Measurements from ENCODE around the gene MVB12B.
A peak's percentile ranks its signal among the peaks of the same experiment; 100 is the strongest.

MVB12B gene

GRCh38 chr9:126375386-126375785, 48.8 kb downstream of the MVB12B start:
- Histone ChIP-seq H3K27me3 (ENCODE audit: insufficient read depth, low read length) (no peaks in the 10 kb centered on the region), H2AFZ (ENCODE audit: low read length, unreplicated experiment) (peak overlapping the region; percentile 64), H3K4me1 (ENCODE audit: control insufficient read depth, insufficient read depth, low read length, unreplicated experiment) (peaks cover 6% of the 10 kb centered on the region)

GRCh38 chr9:126376311-126377175, 49.9 kb downstream of the MVB12B start:
- H3K27ac ChIP-seq (ENCODE audit: low read depth, low read length): no peak overlapping the region
- H3K4me1 ChIP-seq (ENCODE audit: control insufficient read depth, insufficient read depth, low read length, unreplicated experiment): peaks cover 6% of the 10 kb centered on the region
- no peaks in the 10 kb centered on the region for H3K27me3 ChIP-seq (ENCODE audit: insufficient read depth, low read length)
- no peaks in the 10 kb centered on the region for H3K36me3 ChIP-seq (ENCODE audit: insufficient read depth, low read length)
- no peak overlapping the region for H3K4me3 ChIP-seq (ENCODE audit: low read depth, low read length)
- H3K79me2 ChIP-seq (ENCODE audit: control insufficient read depth, insufficient read depth, low read length, unreplicated experiment): no peaks in the 10 kb centered on the region
- peak overlapping the region; percentile 64 for H2AFZ ChIP-seq (ENCODE audit: low read length, unreplicated experiment)

More at GRCh38 chr9:126375386-126375785, 48.8 kb downstream of the MVB12B start:
- Histone ChIP-seq H3K36me3 (ENCODE audit: insufficient read depth, low read length) (no peaks in the 10 kb centered on the region), H3K27ac (ENCODE audit: low read depth, low read length) (no peak overlapping the region), H3K79me2 (ENCODE audit: control insufficient read depth, insufficient read depth, low read length, unreplicated experiment) (no peaks in the 10 kb centered on the region), H3K4me3 (ENCODE audit: low read depth, low read length) (peak overlapping the region; percentile 53)

DNA sequence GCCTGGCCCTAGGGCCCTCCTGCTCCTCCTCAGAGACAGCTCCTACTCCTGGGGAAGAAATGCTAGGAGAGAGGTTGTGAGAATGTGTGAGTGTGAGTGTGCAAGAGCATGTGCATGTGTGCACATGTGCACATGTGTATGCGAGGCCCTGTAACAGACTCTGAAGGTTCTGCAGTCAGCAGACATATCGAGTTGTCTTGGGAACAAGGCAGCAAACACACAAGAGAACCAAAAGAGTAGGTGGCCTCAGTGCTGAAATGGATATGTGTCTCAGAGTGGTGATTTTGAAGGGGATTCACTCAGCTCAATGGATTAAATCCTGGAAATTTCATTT, 50.5 kb downstream of the MVB12B start:
- no peaks in the 10 kb centered on the region for H3K79me2 ChIP-seq (ENCODE audit: control insufficient read depth, insufficient read depth, low read length, unreplicated experiment)
- no peak overlapping the region for H3K4me3 ChIP-seq (ENCODE audit: low read depth, low read length)
- H3K36me3 ChIP-seq (ENCODE audit: insufficient read depth, low read length): no peaks in the 10 kb centered on the region
- H3K4me1 ChIP-seq (ENCODE audit: control insufficient read depth, insufficient read depth, low read length, unreplicated experiment): peaks cover 6% of the 10 kb centered on the region
- no peak overlapping the region for H3K27ac ChIP-seq (ENCODE audit: low read depth, low read length)
- H3K27me3 ChIP-seq (ENCODE audit: insufficient read depth, low read length): no peaks in the 10 kb centered on the region
- H2AFZ ChIP-seq (ENCODE audit: low read length, unreplicated experiment): no peak overlapping the region

DNA sequence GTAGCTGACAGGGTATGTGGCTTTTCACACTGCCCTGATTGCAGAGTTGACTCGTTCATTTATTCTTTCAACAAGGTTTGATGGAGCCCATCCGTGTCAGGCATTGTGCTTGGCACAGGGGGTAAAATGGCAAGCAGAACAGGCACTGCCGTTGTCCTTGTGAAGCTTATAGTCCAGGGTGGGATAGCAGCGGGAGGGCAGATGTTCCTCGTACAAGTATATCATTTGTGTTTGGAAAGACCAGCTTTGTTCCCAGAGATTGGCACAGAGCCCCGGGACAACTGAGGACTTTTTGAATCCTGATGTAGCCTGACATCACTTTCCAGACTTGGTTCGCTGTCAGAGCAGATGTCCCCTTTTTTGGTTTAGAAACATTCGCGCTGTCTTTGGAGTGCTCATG, 50.9 kb downstream of the MVB12B start:
- H3K4me1 ChIP-seq (ENCODE audit: control insufficient read depth, insufficient read depth, low read length, unreplicated experiment): peaks cover 6% of the 10 kb centered on the region
- H3K27me3 ChIP-seq (ENCODE audit: insufficient read depth, low read length): no peaks in the 10 kb centered on the region
- H3K79me2 ChIP-seq (ENCODE audit: control insufficient read depth, insufficient read depth, low read length, unreplicated experiment): no peaks in the 10 kb centered on the region
- no peak overlapping the region for H3K27ac ChIP-seq (ENCODE audit: low read depth, low read length)
- no peak overlapping the region for H3K4me3 ChIP-seq (ENCODE audit: low read depth, low read length)
- no peak overlapping the region for H2AFZ ChIP-seq (ENCODE audit: low read length, unreplicated experiment)
- H3K36me3 ChIP-seq (ENCODE audit: insufficient read depth, low read length): no peaks in the 10 kb centered on the region

- H3K36me3 ChIP-seq (ENCODE audit: insufficient read depth, low read length): no peaks in the 10 kb centered on the region
- H3K27ac ChIP-seq (ENCODE audit: low read depth, low read length): no peak overlapping the region
- no peaks in the 10 kb centered on the region for H3K79me2 ChIP-seq (ENCODE audit: control insufficient read depth, insufficient read depth, low read length, unreplicated experiment)
- H3K4me1 ChIP-seq (ENCODE audit: control insufficient read depth, insufficient read depth, low read length, unreplicated experiment): no peaks in the 10 kb centered on the region
- H3K27me3 ChIP-seq (ENCODE audit: insufficient read depth, low read length): no peaks in the 10 kb centered on the region
- no peak overlapping the region for H3K4me3 ChIP-seq (ENCODE audit: low read depth, low read length)
- no peak overlapping the region for H2AFZ ChIP-seq (ENCODE audit: low read length, unreplicated experiment)
Observed at GRCh38 chr9:126378761-126379160, 52.1 kb downstream of the MVB12B start.

DNA sequence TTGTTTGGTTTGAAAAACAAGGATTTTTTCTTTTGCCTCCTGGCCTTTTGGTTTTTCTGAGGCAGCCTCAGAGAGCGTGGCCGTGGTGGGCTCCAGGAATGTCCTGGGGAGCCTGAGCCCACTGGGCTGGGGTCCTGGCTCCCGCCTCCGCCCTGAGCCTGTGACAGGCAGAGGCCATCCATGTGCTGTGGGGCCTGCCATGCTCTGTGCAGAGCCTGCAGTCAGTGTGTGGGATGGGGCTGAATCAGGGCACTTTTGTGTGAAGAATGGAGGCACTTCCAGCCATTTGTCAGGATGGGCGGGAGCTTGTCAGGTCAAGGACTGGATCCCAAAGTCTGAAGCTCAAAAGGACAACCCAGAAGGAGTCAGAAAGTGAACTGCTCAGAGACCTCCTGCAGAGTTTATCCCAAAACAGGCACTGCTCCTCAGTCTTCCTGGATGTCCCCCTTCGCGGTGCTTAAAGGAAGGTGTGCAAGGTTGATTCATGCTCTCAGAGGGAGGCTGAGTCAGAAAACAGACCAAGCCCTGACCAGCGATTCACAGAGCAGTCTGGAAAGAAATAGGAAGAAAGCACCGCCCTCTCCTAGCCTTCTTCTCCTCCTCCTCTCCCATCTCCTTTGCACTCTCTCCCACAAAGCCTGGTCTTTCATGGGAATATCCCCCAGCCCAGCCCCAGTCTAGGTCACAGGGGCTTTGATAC, 53.2 kb downstream of the MVB12B start:
- Histone ChIP-seq H3K27me3 (ENCODE audit: insufficient read depth, low read length) (no peaks in the 10 kb centered on the region), H3K79me2 (ENCODE audit: control insufficient read depth, insufficient read depth, low read length, unreplicated experiment) (no peaks in the 10 kb centered on the region), H2AFZ (ENCODE audit: low read length, unreplicated experiment) (no peak overlapping the region), H3K4me3 (ENCODE audit: low read depth, low read length) (no peak overlapping the region), H3K27ac (ENCODE audit: low read depth, low read length) (no peak overlapping the region), H3K4me1 (ENCODE audit: control insufficient read depth, insufficient read depth, low read length, unreplicated experiment) (no peaks in the 10 kb centered on the region), H3K36me3 (ENCODE audit: insufficient read depth, low read length) (no peaks in the 10 kb centered on the region)

- Histone ChIP-seq H2AFZ (ENCODE audit: low read length, unreplicated experiment) (no peak overlapping the region), H3K79me2 (ENCODE audit: control insufficient read depth, insufficient read depth, low read length, unreplicated experiment) (no peaks in the 10 kb centered on the region), H3K27ac (ENCODE audit: low read depth, low read length) (no peak overlapping the region), H3K4me1 (ENCODE audit: control insufficient read depth, insufficient read depth, low read length, unreplicated experiment) (no peaks in the 10 kb centered on the region), H3K36me3 (ENCODE audit: insufficient read depth, low read length) (no peaks in the 10 kb centered on the region), H3K27me3 (ENCODE audit: insufficient read depth, low read length) (no peaks in the 10 kb centered on the region), H3K4me3 (ENCODE audit: low read depth, low read length) (no peak overlapping the region)
Observed at GRCh38 chr9:126380447-126380846, 53.8 kb downstream of the MVB12B start.

DNA sequence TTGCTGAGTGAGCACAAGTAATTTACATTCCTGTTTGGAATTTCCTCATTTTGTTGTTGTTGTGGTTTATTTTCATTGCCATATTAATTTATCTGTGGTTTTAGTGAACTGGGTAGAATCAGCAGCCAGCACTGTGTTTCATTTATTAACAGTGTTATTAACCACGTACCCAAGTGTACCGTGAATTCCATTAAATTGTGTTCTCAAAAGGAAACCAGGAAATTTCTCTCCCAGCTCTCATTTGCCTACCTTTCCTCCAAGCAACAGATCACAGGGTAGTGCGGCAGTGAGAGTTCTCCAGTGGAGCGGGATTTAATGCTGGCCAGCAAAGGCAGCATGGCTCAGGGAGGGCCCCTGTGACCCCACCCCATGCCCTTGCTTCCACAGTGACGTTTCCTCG, 54.6 kb downstream of the MVB12B start:
- no peaks in the 10 kb centered on the region for H3K27me3 ChIP-seq (ENCODE audit: insufficient read depth, low read length)
- no peaks in the 10 kb centered on the region for H3K79me2 ChIP-seq (ENCODE audit: control insufficient read depth, insufficient read depth, low read length, unreplicated experiment)
- H3K4me1 ChIP-seq (ENCODE audit: control insufficient read depth, insufficient read depth, low read length, unreplicated experiment): no peaks in the 10 kb centered on the region
- no peaks in the 10 kb centered on the region for H3K36me3 ChIP-seq (ENCODE audit: insufficient read depth, low read length)
- H3K4me3 ChIP-seq (ENCODE audit: low read depth, low read length): no peak overlapping the region
- H2AFZ ChIP-seq (ENCODE audit: low read length, unreplicated experiment): no peak overlapping the region
- H3K27ac ChIP-seq (ENCODE audit: low read depth, low read length): no peak overlapping the region

DNA sequence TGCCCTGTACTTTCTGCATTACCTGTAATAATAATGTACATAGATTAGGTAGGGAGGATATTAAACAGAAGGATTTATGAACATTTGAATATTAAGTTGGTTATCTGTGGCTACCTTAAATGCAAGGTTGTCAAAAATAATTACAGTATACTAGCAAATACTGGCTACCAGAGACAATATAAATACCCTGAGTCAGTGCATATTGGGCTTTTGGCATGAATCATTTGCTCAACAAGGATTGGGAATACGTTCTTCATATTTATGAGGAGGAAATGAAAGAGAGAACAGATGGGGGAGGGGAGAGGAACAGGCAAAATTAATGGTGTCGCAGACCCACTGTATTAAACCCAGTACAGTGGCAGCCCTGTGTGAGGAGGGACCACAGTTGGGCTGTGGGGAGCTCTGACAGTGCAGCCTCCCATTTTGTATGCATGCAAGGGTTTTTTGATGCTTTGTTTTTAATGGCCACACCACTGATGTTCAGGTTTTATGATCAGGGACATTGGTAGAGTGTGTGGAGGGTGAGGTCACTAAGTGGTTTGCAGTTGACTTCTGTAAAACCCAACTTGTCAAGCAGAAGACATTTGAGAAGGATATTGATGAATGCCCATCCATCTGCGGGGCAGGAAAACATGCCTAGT, 56.9 kb downstream of the MVB12B start:
- H3K36me3 ChIP-seq (ENCODE audit: insufficient read depth, low read length): no peaks in the 10 kb centered on the region
- no peak overlapping the region for H2AFZ ChIP-seq (ENCODE audit: low read length, unreplicated experiment)
- no peaks in the 10 kb centered on the region for H3K27me3 ChIP-seq (ENCODE audit: insufficient read depth, low read length)
- H3K4me3 ChIP-seq (ENCODE audit: low read depth, low read length): no peak overlapping the region
- no peak overlapping the region for H3K27ac ChIP-seq (ENCODE audit: low read depth, low read length)
- no peaks in the 10 kb centered on the region for H3K4me1 ChIP-seq (ENCODE audit: control insufficient read depth, insufficient read depth, low read length, unreplicated experiment)
- H3K79me2 ChIP-seq (ENCODE audit: control insufficient read depth, insufficient read depth, low read length, unreplicated experiment): no peaks in the 10 kb centered on the region

GRCh38 chr9:126384926-126385325, 58.3 kb downstream of the MVB12B start:
- Histone ChIP-seq H3K27ac (ENCODE audit: low read depth, low read length) (no peak overlapping the region), H3K4me1 (ENCODE audit: control insufficient read depth, insufficient read depth, low read length, unreplicated experiment) (no peaks in the 10 kb centered on the region), H3K4me3 (ENCODE audit: low read depth, low read length) (no peak overlapping the region), H2AFZ (ENCODE audit: low read length, unreplicated experiment) (no peak overlapping the region), H3K36me3 (ENCODE audit: insufficient read depth, low read length) (no peaks in the 10 kb centered on the region), H3K79me2 (ENCODE audit: control insufficient read depth, insufficient read depth, low read length, unreplicated experiment) (no peaks in the 10 kb centered on the region), H3K27me3 (ENCODE audit: insufficient read depth, low read length) (no peaks in the 10 kb centered on the region)

Measured in ACC112 (cell line).